GM15510 (cell line): ENCODE measurements around the gene CCDC88B.

Source experiments
- POLR2A ChIP-seq: IDR thresholded peaks from 3 replicates; pipeline ENCODE4 v1.6.1; 2011; ENCODE audit warnings: borderline replicate concordance; ENCODE audit not compliant: insufficient read length; ENCODE audit errors: extremely low read depth

CCDC88B gene

GRCh38 chr11:64327375-64327774, 12.6 kb upstream of the CCDC88B start:
- TF ChIP-seq POLR2A, result no peak

GRCh38 chr11:64327993-64328392, 12.0 kb upstream of the CCDC88B start:
- TF ChIP-seq POLR2A, result no peak

- no peak for TF ChIP-seq POLR2A
Observed at GRCh38 chr11:64330888-64331287, 9.1 kb upstream of the CCDC88B start.

- TF ChIP-seq POLR2A, result no peak
Observed at GRCh38 chr11:64331569-64332371, 8.2 kb upstream of the CCDC88B start.

- no peak for TF ChIP-seq POLR2A
Observed at GRCh38 chr11:64333556-64333955, 6.4 kb upstream of the CCDC88B start.

- no peak for TF ChIP-seq POLR2A
Observed at GRCh38 chr11:64334764-64335735, 5.0 kb upstream of the CCDC88B start.

GRCh38 chr11:64337538-64338249, 2.3 kb upstream of the CCDC88B start:
- TF ChIP-seq POLR2A, result no peak

- TF ChIP-seq POLR2A, result no peak
Observed at GRCh38 chr11:64338716-64339115, 1.3 kb upstream of the CCDC88B start.

GRCh38 chr11:64339286-64339685, 718 bp upstream of the CCDC88B start:
- no peak for TF ChIP-seq POLR2A

GRCh38 chr11:64340671-64341335, 799 bp downstream of the CCDC88B start:
- TF ChIP-seq POLR2A, result no peak

GRCh38 chr11:64341429-64341828, 1.4 kb downstream of the CCDC88B start:
- no peak for TF ChIP-seq POLR2A

GRCh38 chr11:64341851-64342791, 2.1 kb downstream of the CCDC88B start:
- no peak for TF ChIP-seq POLR2A
